Fibroblast of the conjunctiva (primary cell): Measurements from ENCODE around the gene MUC13.

Experiments used
- DNase-seq: peaks from one replicate; pipeline ENCODE4 v3.0.0-alpha.2; 2010; ENCODE audit warnings: low read depth

Gene MUC13

DNA sequence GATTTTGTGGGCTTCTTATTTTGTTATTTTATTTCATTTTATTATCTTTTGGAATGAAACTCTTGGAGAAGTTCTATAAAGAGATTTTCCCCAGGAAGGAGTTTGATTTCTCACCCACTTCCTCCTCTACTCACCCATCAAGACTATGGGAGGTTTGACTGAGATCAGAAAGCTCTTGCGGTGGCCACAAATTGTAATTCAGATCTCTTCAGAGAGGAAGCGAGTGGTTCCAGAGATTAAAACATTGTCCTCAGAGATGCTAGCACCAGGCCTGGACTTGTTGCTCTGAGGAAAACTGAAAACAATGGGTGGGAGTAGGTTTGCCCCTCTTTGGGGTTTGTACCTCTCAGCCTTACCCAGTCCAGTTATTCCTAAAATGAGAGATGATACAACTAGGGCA, 8.1 kb upstream of the MUC13 start:
- DNase-seq, result no peak

DNA sequence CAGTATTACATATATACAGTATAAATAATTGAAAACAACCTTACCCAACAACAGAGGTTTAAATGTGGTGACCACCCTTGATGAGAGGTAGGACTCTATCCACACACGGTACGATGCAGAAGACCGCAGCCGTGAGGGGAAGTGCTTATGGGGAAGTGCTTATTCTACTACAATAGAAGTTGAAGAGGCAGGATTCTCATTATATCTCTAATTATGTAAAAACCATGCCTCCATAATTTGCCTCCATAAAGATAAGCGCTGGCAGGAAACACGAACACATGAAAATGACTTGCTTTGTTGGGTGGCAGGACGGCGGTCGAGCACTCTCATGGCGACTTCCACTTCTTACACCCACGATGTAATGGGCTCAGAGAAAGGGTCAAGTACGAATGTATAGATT, 7.2 kb upstream of the MUC13 start:
- DNase-seq, result no peak

DNA sequence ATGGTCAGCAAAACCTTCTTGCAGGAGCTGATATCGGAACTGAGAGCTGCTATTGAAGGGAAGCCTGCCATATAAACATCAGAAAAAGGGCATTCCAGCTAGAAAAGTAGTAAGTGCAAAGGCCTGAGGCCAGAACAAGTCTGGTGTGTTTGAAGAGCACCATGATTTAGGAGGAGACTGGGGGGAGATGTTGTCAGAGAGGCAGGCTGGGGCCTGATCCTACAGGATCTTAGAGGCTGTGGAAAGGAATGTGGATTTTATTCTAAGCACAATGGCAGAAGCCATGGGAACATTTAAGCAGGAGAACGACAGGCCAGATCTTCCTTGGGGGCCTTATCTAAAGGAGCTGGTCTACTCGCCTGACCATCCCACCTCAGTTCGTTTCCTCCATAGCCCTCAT, 5.1 kb upstream of the MUC13 start:
- no peak for DNase-seq

DNA sequence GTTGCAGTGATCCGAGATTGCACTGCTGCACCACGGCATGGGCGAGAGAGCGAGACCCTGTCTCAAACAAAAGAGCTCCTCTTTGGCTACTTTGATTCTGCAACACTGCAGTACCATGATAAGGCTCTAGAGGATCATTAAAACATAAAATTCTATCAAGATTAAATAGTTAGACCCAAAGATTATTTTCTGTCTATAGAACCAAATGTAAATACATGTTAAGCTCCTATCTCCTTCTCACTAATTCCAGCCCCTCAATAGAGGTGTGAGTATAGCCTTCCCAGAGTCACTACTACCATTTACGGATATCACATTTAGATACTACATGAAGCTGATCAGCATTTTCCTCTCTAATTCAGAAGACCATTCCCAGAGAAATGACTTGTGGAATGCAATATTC, 4.3 kb upstream of the MUC13 start:
- DNase-seq, result no peak

DNA sequence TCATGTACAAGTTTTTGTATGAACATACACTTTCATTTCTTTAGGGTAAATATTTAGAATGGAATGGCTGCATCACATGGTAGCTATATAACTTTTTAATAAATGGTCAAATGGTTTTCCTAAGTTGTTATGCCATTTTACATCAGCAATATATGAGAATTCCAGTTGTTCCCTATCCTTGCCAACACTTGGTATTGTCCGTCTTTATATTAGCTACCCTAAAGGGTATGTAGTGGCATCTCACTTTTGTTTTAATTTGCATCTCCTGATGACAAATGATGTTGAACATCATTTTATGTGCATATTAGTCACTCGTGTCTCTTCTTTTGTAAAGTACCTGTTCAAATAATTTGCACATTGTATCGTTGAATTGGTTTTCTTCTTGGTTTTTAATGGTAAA, 2.5 kb upstream of the MUC13 start:
- no peak for DNase-seq

DNA sequence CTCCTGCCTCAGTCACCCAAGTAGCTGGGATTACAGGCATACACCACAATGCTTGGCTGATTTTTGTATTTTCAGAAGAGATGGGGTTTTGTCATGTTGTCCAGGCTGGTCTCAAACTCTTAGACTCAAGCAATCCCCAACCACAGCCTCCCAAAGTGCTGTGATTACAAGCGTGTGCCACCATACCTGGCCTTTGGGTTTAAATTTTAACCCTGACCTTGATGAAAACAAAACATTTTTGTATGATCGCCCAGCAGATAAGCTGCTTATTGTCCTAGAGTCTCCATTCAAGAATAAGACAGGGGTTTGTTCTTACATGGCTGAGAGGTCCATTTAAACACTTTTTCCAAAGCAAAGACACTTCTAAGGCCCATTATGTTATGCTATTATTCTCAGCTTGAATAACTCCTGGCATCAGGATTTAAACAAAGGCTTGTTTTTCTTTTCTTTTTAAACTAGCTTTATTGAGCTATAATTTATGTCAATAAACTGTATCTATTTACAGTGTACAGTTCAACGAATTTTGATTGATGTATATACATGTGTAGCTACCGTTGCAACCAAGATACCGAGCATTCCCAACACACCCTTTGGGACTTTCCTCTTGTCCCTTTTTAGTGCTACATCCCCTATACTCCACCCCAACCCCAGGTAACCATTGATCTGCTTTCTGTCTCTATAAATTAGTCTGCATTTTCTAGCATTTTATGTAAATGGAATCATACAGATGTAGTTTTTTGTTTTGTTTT, 1.4 kb upstream of the MUC13 start:
- no peak for DNase-seq

DNA sequence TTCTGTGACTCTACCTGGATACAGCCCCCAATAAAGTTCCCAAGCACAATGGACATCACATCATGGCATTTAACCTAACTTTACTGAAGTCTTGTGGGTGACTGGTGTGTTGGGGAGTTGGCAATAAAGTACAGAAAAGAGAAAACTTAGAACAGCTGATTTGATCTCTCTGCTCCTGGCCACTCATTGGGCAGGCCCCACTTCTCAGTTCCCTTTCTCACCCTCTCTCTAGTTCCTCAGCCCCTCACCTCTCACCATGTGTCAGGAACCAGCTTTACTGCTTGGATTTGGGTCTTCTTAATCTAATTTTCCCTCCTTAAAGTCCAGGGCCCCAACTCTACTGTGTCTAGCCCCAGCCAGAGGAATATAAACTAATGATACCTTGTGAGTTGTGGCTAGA, 713 bp upstream of the MUC13 start:
- no peak for DNase-seq

DNA sequence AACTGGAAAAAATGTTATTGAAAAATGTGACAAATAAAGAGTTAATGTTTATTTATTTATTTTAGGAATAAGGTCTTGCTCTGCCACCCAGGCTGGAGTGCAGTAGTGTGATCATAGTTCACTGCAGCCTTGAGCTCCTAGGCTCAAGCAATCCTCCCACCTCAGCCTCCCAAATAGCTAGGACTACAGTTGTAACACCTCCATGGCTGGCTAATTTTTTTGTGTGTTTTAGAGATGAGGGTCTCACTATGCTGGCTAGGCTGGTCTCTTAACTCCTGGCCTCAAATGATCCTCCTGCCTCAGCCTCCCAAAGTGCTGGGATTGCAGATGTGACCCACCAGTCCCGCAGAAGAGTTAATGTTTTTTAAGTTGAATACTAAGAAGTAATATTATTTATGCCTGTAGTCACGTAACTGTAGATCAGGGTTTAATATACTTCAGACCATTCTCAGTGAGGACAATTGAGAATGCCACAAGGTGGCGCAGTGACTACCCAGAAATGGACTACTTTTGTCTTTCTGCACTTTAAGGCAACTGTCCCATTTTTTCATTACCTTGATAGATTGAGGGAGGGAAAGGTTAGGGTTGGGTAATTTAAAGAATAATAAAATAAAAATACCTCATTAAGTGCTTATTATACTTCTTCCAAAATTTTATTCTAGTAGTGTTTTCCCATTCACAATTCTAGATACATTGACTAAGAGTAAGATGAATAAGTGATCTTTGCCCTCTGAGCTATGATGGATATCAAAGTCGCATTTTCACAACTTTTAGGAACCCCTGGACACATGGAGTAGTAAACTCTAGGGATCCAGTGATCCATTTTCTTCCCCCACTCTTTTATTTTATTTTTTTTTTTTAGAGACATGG, 6.0 kb downstream of the MUC13 start:
- peak; percentile 70 for DNase-seq

DNA sequence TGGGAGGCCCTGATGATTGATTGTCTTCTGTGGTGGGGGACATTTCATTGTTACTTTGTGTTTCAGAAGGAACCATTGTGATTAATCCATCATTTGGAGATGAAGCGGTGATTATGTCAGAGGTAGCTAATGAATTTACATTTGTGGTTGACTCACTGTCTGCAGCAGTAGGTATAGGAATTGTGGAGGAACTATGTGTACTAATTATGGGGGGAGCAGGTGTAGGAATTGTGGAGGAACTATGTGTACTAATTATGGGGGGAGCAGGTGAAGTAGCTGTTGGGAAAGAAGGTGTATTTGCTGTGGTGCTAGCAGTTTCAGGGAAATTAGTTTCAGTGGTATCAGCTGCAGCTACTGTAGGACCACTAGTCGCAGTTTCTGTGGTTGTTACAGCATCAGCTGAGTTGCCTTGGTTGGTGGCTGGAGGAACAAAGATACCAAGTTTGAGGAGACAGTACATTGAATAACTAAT, 6.9 kb downstream of the MUC13 start:
- no peak for DNase-seq

DNA sequence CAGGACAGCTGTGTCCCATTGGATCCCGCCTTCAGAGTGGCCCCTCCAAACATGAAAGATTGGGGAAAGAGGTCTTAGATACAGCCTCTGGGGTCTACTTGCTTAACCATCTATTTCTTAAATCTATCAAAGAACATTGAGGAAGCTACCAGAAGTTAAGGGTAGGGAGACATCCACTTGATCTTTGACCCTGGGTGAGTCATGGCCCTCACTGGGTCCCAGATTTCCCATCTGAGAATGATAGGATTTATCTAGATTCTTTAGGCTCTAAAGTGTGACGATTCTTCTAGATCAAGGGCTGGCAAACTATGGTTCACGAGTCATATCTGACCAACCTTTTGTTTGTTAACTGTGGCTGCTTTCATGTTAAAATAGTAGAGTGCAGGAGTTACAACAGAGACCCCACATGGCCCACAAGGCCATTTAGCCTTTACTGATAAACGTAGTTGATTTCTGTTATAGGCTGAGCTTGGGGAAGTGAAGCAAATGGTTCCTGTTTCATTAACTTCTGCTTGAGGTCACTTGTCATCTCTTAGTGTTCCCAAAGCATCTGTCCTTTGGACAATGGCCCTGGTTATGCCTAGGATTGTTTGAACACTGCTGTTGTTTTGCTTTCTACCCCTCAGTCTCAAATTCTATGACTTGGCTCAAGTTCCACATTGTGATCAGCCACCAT, 8.0 kb downstream of the MUC13 start:
- no peak for DNase-seq

DNA sequence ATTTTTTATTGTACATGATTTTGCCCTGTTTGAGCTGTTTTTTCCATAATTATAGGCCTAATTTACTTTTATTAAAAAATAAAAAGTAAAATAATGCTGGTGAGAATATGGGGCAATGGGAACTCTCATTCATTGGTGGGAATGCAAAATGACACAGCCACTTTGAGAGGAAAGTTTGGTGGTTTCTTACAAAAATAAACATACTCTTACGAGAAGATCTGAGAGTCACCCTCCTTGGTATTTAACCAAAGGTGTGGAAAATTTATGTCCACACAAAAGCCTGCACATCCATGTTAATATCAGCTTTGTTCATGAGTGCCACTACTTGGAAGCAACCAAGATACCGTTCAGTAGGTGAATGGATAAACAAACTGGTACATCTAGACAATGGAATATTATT, 9.8 kb downstream of the MUC13 start:
- DNase-seq, result no peak

DNA sequence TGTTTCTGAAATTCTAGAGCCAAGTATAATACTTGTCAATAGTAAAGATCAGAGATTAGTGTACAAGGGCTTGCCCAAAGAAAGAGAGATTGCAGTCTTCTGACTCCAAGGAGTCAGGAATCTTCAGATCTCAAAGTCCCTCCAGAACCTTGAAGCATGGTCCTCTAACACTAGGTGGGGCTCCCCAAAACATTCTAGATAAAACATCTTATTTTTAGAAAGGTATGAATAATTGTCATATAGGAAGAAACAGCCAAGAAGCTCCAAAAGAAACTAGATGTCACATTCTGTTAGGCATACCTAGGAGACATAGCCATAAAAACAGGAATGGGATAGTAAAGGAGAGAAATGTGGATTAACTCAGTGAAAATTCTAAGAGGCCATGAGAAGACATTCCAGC, 10.7 kb downstream of the MUC13 start:
- DNase-seq, result no peak

DNA sequence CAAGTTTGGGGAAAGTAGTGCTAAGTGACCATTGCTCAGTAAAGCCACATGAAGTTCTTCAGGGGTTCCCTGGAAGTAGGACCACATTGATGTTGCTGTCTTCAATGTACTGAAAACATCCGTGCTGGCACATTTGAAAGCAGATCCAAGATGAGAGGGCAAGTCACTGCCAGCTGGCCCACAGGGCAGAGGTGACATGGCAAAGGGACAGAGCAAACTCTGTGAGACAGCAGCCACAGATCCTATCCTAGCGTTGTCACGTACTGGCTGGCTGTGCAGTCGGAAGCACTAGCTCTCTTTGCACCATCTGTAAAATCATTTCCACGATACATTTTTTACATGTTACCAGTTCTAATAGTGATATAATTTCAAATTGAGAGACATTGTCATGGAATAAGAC, 13.8 kb downstream of the MUC13 start:
- no peak for DNase-seq

DNA sequence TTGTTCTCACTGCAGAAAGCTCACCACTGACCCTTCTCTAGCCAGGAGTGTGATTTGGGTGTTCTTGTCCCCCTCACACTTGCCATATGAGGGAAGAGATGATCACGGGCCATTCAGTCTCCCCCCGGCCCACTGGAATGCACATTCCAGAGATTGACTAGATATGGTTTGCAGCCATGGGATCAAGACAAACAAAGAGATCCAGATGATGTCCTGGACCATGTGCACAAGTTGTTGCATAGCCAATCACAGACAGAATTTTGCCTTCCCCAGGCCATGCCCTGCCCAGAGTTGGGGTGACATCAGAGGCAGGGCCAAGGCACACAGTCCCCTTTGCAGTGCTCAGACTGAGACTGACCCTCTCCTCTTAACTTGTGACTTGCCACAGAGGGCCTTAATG, 14.8 kb downstream of the MUC13 start:
- no peak for DNase-seq

DNA sequence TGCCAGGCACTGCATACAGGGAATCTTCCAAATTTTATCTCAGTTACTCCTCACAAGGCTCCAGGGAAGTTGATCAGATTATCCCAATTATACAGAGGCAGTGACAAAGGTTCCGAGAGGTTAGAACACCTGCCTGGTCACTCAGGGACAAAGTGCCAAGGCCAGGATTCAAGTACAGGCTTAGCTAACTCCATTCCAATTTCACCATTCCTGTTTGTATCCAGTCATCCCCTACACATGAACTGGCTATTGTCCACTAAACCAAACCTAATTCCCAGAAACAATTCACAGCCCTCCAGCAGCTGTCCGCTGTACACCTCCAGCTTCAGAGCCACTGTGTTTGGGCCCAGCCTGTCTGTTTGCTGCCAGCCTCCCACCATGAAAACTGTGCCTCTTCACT, 16.0 kb downstream of the MUC13 start:
- DNase-seq, result no peak

DNA sequence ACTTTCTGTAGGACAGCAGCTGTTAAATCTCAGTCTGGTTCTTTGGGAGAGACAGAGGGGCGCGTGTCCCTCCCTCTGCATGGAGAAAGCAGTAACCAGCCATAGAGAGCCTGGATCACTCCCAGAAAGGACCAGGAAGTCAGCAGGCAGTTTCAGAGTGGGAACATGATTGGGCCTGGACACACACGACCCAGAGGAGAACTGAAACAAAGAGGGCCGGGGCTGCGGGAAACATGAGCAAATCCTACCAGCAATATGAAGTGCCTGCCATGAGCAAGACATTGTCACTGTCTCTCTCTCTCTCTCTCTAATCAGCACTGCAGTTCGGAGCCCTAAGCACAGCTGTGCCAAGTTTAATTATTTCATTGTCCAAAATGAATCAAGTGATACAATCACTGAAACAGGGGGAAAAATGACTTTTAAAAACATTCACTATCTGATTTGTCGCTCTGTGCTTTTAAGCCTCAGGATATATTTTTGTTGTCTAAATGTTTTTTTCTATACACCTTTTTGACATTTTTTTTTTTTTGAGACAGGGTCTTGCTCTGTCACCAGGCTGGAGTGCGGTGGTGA, 17.6 kb downstream of the MUC13 start:
- no peak for DNase-seq

DNA sequence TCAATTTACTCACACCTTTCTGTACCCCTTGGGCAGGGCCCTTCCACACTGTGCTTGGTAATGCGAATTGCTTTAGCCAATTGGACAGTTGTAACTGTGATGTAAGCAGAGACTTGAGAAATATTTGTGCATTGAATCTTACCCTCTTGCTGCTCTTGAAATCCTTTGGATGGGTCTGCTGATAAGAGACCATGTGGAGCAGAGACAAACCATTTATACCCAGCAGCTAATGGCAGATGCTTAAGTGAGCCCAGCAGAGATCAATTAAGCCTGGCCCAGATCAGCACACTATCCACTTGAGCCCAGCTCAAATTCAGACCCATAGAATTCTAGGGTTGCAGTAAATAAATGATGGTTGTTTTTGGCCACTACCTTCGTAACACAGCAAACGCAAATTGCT, 19.3 kb downstream of the MUC13 start:
- DNase-seq, result no peak

DNA sequence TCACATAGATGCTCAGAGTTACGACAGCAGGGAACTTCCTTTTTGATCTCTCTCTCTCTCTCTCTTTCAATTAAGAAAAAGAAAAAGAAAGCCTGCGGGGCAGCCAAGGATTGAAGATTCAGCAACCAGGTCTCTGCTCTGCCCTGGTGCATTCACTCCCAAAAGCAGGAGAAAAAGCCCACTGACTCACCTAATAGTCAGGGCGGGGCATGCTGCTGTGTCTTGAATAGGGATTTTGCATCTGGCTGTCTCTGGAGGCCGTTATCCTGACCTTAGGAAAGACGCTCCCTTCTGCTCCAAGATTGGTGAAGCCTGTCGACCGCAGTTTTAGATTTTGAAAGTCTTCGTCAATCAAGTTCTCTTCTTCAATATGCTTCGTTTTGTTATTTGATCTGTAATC, 26.6 kb downstream of the MUC13 start:
- no peak for DNase-seq

DNA sequence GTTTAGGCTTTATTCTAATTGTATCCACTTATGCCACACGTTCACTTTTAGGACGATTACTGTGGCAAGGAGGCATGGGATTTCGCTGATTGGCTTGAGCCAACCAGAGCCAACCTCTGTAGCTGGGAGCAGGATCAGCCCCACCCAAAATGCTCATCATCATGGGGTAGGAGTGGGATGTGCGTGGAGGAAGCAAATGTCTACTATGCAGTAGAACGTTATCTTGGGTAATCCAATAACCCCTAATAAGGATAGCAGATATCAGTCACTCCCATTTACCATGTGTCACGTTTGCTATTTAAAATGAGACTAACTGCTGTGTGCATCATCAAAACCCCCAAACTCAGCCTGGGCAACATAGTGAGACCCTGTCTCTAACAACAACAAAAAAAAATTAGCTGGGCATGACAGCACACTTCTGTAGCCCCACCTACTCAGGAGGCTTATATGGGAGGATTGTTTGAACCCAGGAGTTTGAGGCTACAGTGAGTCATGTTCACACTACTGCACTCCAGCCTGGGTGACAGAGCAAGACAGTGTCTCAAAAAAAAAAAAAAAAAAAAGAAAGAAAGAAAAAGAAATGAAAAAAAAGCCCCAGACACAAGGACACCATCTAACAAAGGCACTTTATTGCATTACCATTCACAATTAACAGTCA, 29.6 kb downstream of the MUC13 start:
- no peak for DNase-seq

DNA sequence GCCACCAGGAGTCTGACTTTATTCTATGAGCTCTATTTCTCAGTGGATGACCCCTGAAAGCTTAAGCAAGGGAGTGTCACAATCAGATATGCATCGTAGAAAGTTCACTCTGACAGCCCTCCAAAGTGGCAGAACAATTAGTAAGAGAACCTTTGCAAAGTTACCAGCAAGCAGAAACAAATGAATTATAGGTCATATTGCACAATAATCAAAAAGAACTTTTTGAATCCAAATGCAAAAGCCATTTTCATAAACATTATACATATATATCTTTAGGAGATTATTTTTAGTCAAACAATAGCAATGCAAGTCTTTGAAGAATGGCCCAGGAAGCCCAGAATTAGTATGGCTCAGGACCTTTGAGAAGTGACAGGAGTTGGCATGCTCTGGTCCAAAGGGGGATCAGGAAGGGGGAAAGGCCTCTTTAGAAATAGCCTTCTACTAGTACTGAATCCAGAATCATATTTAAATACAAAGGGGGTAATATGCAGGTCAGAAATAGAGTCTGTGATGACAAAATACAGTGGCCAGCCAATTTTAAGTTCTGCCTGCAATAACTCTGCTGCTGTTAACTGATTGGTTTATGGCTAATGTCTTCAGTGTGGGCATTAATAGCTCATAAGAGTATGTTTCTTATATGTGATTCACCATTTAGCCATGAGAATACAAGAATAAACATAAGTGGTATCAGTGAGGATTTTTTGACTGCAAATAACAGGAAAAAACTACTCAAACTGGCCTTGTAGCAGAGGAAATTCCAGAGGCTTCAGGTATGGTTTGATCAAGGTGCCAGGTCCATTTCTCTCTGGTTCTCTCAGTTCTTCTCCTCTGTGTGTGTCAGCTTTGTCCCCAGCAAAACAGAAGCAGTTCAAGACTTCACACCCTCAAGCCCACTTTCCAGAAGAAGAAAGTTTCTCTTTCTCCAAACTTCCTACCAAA, 30.4 kb downstream of the MUC13 start:
- DNase-seq, result no peak
